Transverse colon (tissue), 4 donors: Measurements from ENCODE around the gene KLRC1. TPM values are rescaled to one million over a fixed set of nuclear protein-coding genes. Genes with fewer than 3 reads are reported as not detected.
"Not testable (repeated sequence)": the region's sequence is repeated elsewhere in the genome, so short reads cannot be mapped to it uniquely, and the experiment has no call there.

Experiments
- DNase-seq: peaks from one replicate; pipeline ENCODE4 v3.0.0-alpha.2; 2019
- H3K27ac ChIP-seq, 4 donors: fragments of 200-600 bp; sonication (generic); 2 replicates each; pipeline ENCODE4 v1.5.1; 2016 to 2018; ENCODE audit warnings: inconsistent platforms in 4 of 4
- H3K27me3 ChIP-seq: fragments of 200-600 bp; sonication (generic); 2 replicates; pipeline ENCODE4 v1.5.1; 2017; ENCODE audit warnings: inconsistent platforms
- H3K36me3 ChIP-seq, 4 donors: fragments of 200-600 bp; sonication (generic); 2 replicates each; pipeline ENCODE4 v1.5.1; 2017 to 2019; ENCODE audit warnings: inconsistent platforms in 4 of 4
- H3K4me1 ChIP-seq, 4 donors: fragments of 200-600 bp; sonication (generic); 2 replicates each; pipeline ENCODE4 v1.5.1; 2017 to 2020; ENCODE audit warnings: inconsistent platforms in 4 of 4
- H3K4me3 ChIP-seq, 4 donors: fragments of 200-600 bp; sonication (generic); 1 replicate in 1 of 4; 2 replicates in 3 of 4; pipeline versions ENCODE4 v1.5.1 to v1.6.1; 2017 to 2019; ENCODE audit warnings: inconsistent platforms in 4 of 4
- H3K9me3 ChIP-seq, 2 donors: fragments of 200-600 bp; sonication (generic); 2 replicates each; pipeline ENCODE4 v1.5.1; 2017 to 2019; ENCODE audit warnings: inconsistent platforms in 2 of 2
- EP300 ChIP-seq: sonication (generic); formaldehyde crosslinking; IDR thresholded peaks from one replicate; pipeline ENCODE4 v1.6.1; 2017; ENCODE audit warnings: antibody characterized with exemption, low read depth
- POLR2A ChIP-seq: fragments of 450-650 bp; IDR thresholded peaks from one replicate; pipeline ENCODE4 v1.6.1; 2016; ENCODE audit warnings: antibody characterized with exemption, mild to moderate bottlenecking, moderate library complexity
- POLR2AphosphoS5 ChIP-seq, 3 donors: sonication (generic); formaldehyde crosslinking; IDR thresholded peaks; one replicate each; pipeline ENCODE4 v1.6.1; 2016; ENCODE audit warnings: antibody characterized with exemption in 3 of 3
- WGBS, 2 donors: methylation state at CpG; one replicate each; pipeline ENCODE4 v1.1.5; 2018; ENCODE audit warnings: low coverage in 1 of 2; 5-methylcytosine and 5-hydroxymethylcytosine counted together
- in situ Hi-C, 4 donors: fragments of 200-750 bp; cut with MboI; loops; one replicate each; pipeline versions ENCODE4 v1.15.0 to v1.15.1; 2017; ENCODE audit warnings: low sequenced_read_pairs in 3 of 4, low pct_ligation_motif_present in 1 of 4, low pct_unique_long_range_greater_than_20kb in 1 of 4
- intact Hi-C: fragments of 100-400 bp; cut with DNase I; formaldehyde crosslinking; loops from one replicate; pipeline ENCODE4 v1.15.1; 2023; ENCODE audit warnings: low total_unique reads
- total RNA-seq, 4 donors: library from RNA; depleted of rRNA; stranded (reverse); fragments of >200 nt; gene quantifications; one replicate each; pipeline ENCODE4 v1.1.0, GENCODE V29; 2016
- TF ChIP-seq, protein P1 (sequence below), 5 experiments: fragments of 200-600 bp in 3 of 5; fragments of 450-650 bp in 2 of 5; sonication (generic) in 3 of 5; IDR thresholded peaks; 1 replicate in 2 of 5; 2 replicates in 3 of 5; pipeline ENCODE4 v1.5.1; 2016 to 2017; ENCODE audit warnings: antibody characterized with exemption in 5 of 5, inconsistent platforms in 3 of 5, mild to moderate bottlenecking in 2 of 5, moderate library complexity in 1 of 5

Gene KLRC1
- total RNA-seq, 4 donors from 2014 or later: 1.4 to 2.6 TPM; not detected in 2

DNA sequence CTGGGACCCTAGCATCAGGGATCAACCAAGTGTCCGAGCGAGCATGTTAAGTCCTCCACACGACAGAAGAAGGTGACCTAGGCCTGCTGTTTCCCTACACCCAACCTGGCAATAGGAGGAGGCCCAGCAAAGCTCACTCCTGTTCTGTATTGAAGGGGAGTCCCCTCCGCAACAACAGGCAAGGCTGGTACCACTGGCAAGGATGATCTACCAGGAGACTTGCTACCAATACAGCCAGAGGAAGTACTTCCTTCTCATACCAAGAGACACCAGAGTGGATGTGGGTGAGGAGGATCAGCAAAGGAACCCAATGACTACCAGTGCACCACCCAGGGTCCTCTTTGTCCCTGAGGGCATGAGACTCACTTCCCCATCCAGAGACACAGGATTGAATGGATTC is 4.9 kb downstream of the KLRC1 start:
- DNase-seq: no peak
- intact Hi-C loops: no loop called here
- Histone ChIP-seq H3K36me3 (no peaks in the 10 kb centered on the region), H3K4me1 (no peaks in the 10 kb centered on the region), H3K27me3 (no peaks in the 10 kb centered on the region), H3K4me3 (no peak overlapping the region), H3K9me3 (no peaks in the 10 kb centered on the region), H3K27ac (no peak overlapping the region)
- in situ Hi-C loops: no loop called here
- 90 to 98% methylated on average over 2 to 4 of the region's 4 CpGs for WGBS, 2 donors
- TF ChIP-seq POLR2AphosphoS5 (IDR thresholded peaks at IDR 0.05) (no peak), EP300 (no peak), POLR2A (no peak)
- TF ChIP-seq, protein P1, sequence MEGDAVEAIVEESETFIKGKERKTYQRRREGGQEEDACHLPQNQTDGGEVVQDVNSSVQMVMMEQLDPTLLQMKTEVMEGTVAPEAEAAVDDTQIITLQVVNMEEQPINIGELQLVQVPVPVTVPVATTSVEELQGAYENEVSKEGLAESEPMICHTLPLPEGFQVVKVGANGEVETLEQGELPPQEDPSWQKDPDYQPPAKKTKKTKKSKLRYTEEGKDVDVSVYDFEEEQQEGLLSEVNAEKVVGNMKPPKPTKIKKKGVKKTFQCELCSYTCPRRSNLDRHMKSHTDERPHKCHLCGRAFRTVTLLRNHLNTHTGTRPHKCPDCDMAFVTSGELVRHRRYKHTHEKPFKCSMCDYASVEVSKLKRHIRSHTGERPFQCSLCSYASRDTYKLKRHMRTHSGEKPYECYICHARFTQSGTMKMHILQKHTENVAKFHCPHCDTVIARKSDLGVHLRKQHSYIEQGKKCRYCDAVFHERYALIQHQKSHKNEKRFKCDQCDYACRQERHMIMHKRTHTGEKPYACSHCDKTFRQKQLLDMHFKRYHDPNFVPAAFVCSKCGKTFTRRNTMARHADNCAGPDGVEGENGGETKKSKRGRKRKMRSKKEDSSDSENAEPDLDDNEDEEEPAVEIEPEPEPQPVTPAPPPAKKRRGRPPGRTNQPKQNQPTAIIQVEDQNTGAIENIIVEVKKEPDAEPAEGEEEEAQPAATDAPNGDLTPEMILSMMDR (IDR thresholded peaks at IDR 0.05): no peak

GRCh38 chr12:10446052-10446451 is 7.1 kb downstream of the KLRC1 start:
- H3K27ac ChIP-seq, intact Hi-C loops, DNase-seq, in situ Hi-C loops, H3K9me3 ChIP-seq, H3K27me3 ChIP-seq, H3K4me1 ChIP-seq, H3K4me3 ChIP-seq, H3K36me3 ChIP-seq: not testable (repeated sequence)
- WGBS, 2 donors: 79 to 96% methylated on average over 5 of the region's 5 CpGs

DNA sequence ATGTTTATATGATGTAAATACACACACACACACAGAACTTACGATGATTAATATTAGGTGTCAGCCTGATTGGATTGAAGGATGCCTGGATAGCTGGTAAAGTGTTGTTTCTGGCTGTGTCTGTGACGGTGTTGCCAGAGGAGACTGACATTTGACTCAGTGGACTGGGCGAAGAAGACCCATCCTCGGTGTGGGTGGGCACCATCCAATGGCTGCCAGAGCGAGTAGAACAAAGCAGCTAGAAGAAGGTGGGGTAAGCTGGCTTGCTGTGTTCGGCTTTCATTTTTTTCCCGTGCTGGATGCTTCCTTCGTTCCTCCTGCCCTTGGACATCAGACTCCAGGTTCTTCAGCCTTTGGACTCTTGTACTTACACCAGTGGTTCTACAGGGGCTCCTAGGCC is 12.0 kb downstream of the KLRC1 start:
- H3K9me3 ChIP-seq, H3K27ac ChIP-seq, intact Hi-C loops, H3K4me1 ChIP-seq, H3K27me3 ChIP-seq, H3K4me3 ChIP-seq, H3K36me3 ChIP-seq, in situ Hi-C loops, DNase-seq: not testable (repeated sequence)
- WGBS, 2 donors: 92 to 100% methylated on average over 1 to 8 of the region's 8 CpGs

- H3K27ac ChIP-seq, H3K4me3 ChIP-seq, in situ Hi-C loops, H3K4me1 ChIP-seq, H3K36me3 ChIP-seq, intact Hi-C loops, H3K27me3 ChIP-seq, DNase-seq, H3K9me3 ChIP-seq: not testable (repeated sequence)
- 55 to 61% methylated on average over 2 of the region's 2 CpGs for WGBS, 2 donors
Measured at GRCh38 chr12:10439608-10440274, 13.4 kb downstream of the KLRC1 start.

DNA sequence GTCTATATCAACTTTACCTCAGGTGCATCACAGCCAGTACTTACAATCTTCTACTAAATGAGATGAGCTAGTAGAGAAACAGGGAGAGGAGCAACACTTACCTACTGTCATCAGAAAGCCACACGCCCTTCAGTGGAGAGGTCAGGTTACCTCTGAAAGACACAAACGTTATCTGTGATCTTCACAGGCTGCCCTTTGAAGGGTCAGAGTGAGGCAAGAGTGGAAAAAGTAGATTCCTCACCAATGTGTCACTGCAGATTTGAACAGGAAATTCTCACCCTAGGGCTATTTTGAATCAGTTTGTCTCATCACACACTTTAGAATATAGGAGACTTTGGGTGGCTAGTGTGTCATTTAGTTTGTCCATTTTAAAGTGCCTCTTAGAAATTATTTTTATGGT is 15.6 kb downstream of the KLRC1 start:
- H3K27me3 ChIP-seq, H3K9me3 ChIP-seq, intact Hi-C loops, H3K4me3 ChIP-seq, H3K27ac ChIP-seq, DNase-seq, in situ Hi-C loops, H3K4me1 ChIP-seq, H3K36me3 ChIP-seq: not testable (repeated sequence)
- WGBS, 2 donors: no CpG with 5 or more reads among the region's 2 CpGs

GRCh38 chr12:10435816-10436215 is 17.4 kb downstream of the KLRC1 start, which contains the start of gene KLRC2:
KLRC2 (minus strand) TSS chr12:10436010; CDS start chr12:10435986, 24 bp downstream.
- intact Hi-C loops, H3K4me3 ChIP-seq, H3K27ac ChIP-seq, H3K4me1 ChIP-seq, in situ Hi-C loops, H3K27me3 ChIP-seq, H3K9me3 ChIP-seq, H3K36me3 ChIP-seq: not testable (repeated sequence)
- peak; percentile 30 for DNase-seq
- 15% methylated on average over 3 of the region's 3 CpGs for WGBS, 2 donors

GRCh38 chr12:10430623-10431022 is 22.6 kb downstream of the KLRC1 start:
- H3K27ac ChIP-seq, intact Hi-C loops, in situ Hi-C loops, DNase-seq, H3K36me3 ChIP-seq, H3K27me3 ChIP-seq, H3K4me3 ChIP-seq, H3K4me1 ChIP-seq, H3K9me3 ChIP-seq: not testable (repeated sequence)
- 79 to 83% methylated on average over 4 of the region's 4 CpGs for WGBS, 2 donors

DNA sequence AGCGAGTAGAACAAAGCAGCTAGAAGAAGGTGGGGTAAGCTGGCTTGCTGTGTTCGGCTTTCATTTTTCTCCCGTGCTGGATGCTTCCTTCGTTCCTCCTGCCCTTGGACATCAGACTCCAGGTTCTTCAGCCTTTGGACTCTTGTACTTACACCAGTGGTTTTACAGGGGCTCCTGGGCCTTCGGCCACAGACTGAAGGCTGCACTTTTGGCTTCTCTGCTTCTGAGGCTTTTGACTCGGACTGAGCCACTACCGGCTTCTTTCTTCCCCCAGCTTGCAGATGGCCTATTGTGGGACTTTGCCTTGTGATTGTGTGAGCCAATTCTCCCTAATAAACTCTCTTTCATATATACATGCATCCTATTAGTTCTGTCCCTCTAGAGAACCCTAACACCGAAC is 27.2 kb downstream of the KLRC1 start:
- H3K9me3 ChIP-seq, H3K27ac ChIP-seq, H3K27me3 ChIP-seq, in situ Hi-C loops, DNase-seq, H3K4me1 ChIP-seq, H3K36me3 ChIP-seq, H3K4me3 ChIP-seq, intact Hi-C loops: not testable (repeated sequence)
- WGBS, 2 donors: 82 to 83% methylated on average over 1 to 8 of the region's 8 CpGs

DNA sequence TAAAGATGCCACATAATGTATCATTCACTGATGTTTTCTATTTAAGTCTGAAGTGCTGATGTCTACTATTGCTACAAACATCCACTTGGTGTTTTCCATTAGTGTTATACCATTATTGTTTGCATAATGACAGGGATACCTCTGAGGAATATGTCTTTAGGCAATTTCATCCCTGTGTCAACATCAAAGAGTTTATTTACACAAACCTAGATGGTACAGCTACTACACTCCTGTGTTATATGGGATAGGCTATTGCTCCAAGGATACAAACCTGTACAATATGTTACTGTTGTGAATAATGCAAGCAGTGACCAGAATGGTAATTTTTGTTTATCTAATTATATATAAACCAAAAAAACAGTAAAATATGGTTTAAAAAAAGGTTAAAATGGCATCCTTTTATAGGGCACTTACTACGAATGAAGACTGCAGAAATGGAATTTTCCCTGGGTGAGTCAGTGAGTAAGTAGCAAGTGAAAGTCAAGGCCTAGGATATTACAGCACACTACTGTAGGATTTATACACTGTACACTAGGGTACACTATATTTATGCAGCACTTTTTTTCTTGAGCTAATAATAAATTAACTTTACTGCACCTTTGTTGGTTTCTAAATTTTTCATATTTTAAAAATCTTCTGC is 28.8 kb downstream of the KLRC1 start:
- H3K4me1 ChIP-seq, DNase-seq: not testable (repeated sequence)
- WGBS, 2 donors: 50% methylated on average over 1 of the region's 1 CpG; no CpG with 5 or more reads in 1 of the 2 donors

More for the DNA sequence above, 28.8 kb downstream of the KLRC1 start:
- H3K4me3 ChIP-seq, in situ Hi-C loops, H3K36me3 ChIP-seq, intact Hi-C loops, H3K9me3 ChIP-seq, H3K27me3 ChIP-seq, H3K27ac ChIP-seq: not testable (repeated sequence)
